Raji (cell line): Measurements from ENCODE around the gene TCEA2.

ENCODE experiments used
- POLR2A ChIP-seq: IDR thresholded peaks from 2 replicates; pipeline ENCODE4 v1.6.1; 2011; ENCODE audit warnings: low read depth, low read length, control low read depth; ENCODE audit not compliant: insufficient read depth

Gene TCEA2

DNA sequence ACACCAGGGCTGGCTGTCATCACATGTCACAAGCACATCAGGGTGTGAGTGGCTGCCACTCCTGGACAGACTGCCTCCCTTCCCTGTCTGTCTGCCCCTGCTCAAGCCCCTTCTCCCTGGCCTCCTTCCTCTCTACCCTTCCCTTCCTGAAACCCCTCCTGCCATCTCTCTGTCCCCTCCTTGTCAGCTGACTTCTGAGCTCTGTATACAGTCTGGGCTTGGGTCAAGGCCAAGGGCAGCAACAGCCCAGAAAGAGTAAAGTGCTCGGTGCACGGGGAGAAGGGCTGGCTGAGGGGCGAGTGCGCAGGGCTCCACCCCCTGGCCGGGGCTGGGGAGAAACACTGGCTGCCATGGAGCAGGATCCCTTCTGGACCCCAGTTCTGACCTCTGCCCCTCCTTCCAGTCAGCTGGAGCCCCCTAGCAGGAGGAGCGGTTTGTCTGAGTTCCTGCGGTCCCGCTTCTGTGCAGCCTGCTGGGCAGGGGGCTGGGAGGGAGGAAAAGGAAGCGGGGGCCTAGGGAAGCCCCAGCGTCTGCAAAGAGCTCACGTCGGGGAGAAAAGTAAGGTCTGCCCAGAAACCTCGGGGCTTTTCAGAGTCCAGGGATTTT, 19.2 kb downstream of the TCEA2 start:
- TF ChIP-seq POLR2A, result no peak

DNA sequence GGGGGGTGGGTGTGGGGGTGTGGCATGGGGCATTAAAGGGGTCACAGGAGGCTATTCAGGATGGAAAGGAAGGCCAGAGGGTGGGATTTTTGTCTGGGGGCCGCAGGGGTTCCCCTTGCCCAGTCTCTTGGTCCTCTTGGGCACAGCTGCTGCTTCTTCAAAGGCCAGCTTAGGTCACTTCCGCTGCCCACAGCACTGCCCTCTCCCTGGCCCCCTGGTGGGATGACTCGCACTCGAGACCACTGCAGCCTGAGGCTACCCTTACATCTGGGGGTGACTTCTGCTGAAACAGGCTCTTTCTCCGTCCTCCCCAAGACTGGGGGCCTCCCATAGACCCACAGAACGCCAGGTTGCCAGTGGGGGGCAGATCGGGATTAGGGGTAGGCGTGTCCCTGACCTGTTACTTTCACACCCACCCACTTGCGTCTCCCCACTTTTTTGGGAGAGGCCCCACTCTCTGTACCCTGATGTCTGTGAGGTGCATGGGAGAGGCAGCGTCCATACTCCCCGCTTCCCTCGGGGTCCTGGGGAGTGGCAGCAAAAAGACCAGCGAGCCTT, 19.9 kb downstream of the TCEA2 start:
- TF ChIP-seq POLR2A, result no peak

DNA sequence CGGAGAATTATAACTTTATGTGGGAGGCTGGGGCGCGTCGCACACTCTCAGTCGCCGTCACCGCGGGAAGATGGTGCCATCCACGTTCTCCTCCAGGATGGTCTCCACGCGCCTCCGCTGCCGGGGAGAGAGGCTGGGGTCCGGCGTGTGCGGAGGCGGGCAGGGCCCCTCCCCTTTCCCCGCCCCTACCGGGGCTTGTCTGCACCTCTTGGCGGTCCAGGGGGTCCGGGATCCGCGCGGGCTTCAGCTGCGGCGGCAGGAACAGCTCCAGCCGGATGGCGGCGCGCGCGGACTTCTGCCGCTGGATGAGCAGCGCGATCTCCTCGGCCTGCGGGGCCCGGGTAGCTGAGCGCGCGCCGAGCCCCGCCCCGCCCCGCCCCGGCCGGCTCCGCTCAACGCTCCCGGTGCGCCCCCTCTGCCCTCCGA, 20.4 kb downstream of the TCEA2 start:
- TF ChIP-seq POLR2A, result no peak

DNA sequence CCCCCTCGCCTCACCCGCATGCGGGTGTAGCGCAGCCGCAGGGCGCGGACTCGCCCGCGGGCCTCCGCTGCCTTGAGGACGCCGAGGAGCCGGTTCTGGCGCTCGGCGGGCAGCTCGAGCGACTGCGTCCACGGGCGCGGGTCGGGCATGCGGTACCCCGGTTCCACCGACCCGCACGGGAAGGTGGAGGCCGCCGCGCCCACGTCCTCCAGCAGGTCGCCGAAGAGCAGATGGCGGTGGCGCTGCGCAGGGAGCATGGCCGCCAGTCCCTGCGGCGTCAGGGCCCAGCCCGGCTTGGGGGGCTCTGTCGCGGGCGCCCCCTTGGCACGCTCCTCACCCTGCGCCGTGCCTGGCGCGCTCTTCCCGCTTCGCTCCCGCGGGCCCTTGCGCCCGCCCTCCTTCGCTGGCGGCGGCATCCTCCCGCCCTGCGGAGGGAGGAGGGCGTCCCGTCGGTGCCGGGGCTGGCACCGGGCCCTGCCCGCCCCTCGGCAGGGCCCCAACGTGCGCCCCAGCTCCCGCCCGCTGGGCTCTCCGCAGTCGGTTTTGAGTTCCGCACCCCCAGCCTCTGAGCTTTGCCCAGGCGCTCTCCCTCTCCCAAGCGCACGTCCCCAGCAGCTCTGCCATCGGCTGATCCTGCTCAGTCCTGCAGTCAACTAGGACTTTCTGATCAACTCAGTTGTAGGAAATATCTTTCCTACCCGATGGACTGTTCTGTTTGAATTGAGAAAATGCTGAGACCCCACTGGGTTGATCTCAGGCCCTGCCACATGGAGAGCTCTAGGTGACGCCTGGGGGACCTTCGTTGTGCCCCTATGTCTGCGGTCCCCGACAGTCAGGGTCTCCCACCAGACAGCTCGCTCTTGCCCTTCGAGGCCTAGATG, 21.0 kb downstream of the TCEA2 start, which contains the start of gene LKAAEAR1:
Gene LKAAEAR1 (minus strand): TSS at position 595 of the 881 bp plus-strand sequence. CDS start 179 bp downstream, at position 416.
- no peak for TF ChIP-seq POLR2A

DNA sequence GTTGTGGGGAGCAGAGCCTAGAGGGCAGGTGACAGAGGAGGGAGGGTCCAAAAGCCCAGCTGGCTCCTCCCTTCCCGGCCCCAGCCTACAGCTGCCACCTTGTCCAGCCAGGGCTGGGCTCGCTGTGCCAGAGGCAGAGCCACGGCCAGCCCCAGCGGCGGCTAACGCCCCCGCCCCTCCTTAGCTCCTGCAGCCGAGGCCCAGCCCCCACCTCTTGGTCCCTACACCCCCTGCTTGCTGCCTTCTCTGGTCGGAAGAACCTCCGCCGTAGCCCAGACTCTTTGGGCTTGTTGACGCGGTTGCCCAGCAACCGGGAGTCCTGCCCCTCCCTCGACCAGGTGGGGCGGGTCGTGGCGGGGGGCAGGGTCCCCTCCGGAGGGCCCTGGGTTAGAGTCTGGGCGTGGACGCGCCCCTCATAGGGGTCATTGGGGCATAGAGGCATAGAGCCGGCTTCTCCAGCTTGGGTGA, 21.7 kb downstream of the TCEA2 start:
- TF ChIP-seq POLR2A, result no peak

DNA sequence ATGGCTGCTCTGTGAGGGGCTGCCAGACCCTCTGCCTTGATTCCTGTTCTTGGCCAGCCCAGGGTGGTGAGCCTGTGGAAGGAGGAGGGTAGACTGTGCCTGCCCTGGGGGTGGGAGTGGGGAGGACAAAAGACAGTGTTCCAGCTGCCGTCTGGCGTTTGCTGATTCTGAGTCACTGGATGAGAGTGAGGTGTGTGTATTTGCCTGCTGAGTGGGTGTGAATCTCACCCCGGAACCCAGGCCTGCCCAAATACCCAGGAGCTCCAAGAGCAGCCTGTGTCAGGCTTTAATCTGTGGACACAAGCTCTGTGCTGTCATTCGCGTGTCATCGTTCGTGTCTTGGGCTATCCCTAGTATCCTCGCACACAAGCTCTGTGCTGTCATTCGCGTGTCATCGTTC, 23.8 kb downstream of the TCEA2 start:
- no peak for TF ChIP-seq POLR2A

DNA sequence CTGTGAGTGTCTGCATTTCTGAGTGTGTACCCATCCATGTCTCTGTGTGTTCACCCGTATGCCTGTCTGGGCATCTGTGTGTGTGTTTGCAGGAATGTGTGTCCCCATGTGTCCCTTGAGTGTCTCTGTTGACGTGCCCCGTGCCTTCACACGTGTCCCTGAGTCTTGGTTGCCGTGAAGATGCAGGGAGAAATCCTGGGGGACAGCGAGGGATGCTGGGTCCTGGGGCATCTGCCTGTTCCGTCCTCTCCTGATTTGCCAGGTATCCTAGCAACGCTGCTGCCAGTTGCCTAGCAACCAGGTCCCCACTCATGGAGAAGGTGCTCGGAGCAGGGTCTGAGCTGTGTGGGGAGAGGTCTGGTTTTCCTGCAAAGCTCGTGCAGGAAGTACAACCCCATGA, 27.2 kb downstream of the TCEA2 start:
- TF ChIP-seq POLR2A, result no peak

DNA sequence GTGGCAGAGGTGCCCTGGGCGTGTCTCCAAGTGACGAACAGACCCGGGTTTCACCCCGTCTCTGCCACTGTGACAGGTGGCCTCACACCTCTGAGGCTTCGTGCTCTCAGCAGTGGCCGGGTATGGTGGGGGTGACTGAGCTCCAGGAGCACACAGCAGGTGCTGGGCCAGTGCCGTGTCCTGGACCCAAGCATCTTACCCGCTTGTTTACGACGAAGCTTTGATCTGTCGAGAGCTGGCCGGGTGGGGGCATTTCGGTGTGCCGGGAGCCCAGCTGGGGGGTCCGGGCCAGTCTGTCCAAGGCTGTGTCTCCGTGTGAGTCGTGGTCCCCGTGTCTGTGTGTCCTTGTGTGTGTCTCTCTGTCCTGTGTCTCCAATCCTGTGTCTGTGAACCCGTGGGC, 28.3 kb downstream of the TCEA2 start:
- TF ChIP-seq POLR2A, result no peak

DNA sequence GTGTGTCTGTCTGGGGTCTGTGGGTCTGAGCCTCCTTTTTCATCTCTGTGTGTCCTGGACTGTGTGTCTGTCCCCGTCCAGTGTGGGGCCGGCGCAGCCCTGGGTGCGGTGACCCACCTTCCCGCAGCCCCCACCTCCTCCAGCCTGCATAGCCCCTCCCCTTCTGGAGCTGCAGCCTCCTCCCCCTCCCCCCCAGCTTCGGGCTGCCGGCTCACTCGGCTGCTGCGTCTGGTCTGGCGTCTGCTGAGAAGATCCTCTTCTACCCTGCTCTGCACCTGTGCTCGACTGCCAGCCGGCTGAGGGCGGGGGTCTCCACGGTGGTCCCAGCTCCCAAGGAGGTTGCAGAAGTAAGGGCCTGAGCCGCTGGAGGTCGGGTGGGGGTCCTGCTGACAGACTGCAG, 28.8 kb downstream of the TCEA2 start:
- no peak for TF ChIP-seq POLR2A

DNA sequence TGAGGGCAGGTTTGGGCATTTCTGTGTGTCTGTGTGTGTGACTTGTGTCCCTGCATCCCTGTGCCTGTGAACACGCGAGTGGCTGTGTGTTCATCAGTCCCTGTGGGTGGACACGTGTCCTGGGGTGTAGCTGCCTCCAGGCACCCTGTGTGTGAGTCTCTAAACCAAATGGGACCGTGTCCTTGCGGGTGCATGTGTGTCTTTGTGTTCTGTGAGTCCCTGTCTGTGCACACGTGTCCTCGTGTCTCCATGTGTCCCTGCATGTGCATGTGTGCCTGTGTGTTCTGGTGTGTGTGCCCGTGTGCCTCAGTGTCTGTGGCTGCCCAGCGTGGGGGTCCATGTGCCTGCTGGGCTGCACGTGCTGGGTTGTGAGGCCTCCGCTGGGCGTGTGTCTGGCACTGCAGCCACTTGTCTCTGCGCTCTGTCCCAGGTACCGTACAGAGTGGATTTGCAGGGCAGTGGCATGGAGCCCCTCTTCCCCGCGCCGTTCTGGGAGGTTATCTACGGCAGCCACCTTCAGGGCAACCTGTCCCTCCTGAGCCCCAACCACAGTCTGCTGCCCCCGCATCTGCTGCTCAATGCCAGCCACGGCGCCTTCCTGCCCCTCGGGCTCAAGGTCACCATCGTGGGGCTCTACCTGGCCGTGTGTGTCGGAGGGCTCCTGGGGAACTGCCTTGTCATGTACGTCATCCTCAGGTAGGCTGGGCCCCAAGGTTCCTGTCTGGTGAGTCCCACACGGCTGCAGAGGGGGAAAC, 29.4 kb downstream of the TCEA2 start:
- TF ChIP-seq POLR2A, result no peak

DNA sequence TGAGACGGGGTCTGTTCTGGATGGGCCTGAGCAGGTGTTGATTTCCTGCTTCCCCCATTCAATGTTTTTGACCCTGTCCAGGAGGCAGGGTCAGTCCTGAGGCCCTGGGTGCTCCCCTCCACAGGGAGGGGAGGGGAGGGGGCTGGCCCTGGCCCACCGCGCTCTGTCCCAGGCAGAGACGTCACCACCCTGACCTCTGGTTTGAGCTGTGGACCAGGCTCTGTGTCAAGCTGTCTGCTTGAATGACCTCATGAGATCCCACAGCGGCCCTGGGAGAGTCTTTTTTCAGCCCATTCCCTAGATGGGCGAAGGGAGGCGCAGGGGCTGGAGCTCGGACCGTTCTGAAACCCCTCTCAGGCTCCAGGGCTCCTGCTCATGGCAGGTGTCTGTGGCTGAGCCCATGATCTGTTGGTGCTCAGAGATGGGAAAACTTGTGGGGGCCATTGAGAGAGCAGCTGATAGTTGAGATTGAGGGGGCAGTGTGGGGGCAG, 30.1 kb downstream of the TCEA2 start:
- TF ChIP-seq POLR2A, result no peak

DNA sequence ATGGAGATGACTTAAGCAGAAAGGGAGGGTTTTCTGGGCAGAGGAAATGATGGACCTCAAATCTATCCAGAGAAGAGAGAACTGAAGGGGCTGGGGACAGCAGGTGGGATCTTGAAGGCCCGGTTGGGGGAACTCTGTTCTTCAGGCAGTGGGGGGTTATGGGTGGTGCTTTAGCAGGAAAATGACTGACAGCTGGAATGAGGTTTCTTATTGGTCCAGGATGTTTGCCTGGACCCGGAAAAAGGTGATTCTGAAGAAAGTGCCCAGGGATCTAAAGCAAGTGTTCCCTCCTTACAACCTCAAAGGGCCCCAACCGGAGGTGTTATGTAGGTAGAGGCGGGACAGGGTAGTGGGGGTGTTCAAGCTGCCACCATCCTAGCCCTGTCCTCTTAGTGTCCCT, 32.5 kb downstream of the TCEA2 start:
- no peak for TF ChIP-seq POLR2A

DNA sequence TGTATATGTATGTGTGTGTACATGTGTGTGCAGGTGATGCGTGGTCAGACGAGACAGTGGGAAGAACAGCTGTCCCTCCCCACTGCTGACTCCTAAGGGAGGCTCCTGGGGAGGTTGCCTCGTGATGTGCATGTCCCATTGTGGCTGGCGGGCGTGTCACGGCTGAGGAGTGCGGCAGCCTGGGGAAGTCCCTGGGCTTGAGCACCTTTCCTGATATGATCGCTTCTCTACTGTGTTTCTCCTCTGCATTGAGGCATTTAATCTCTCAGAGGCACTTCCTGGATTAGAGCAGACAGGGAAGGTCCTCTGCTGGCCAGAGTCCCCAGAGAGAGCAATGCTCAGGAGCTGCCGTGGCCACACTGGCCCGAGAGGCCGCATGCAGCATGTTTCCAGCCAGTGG, 32.9 kb downstream of the TCEA2 start:
- no peak for TF ChIP-seq POLR2A

DNA sequence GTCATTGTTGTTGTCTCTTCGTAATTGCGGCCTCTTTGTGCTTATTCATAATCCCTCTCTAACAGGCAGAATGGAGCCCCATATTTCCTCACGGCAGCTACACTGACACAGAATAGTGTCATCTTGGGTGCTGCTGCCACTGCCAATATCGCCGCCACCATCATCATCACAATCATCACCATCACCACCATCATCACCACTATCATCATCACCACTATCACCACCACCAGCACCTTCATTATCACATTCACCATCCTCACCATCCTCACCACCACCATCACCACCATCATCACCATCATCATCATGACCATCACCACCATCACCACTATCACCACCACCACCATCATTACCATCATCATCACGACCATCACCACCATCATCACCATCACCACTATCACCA, 33.5 kb downstream of the TCEA2 start:
- TF ChIP-seq POLR2A, result no peak

DNA sequence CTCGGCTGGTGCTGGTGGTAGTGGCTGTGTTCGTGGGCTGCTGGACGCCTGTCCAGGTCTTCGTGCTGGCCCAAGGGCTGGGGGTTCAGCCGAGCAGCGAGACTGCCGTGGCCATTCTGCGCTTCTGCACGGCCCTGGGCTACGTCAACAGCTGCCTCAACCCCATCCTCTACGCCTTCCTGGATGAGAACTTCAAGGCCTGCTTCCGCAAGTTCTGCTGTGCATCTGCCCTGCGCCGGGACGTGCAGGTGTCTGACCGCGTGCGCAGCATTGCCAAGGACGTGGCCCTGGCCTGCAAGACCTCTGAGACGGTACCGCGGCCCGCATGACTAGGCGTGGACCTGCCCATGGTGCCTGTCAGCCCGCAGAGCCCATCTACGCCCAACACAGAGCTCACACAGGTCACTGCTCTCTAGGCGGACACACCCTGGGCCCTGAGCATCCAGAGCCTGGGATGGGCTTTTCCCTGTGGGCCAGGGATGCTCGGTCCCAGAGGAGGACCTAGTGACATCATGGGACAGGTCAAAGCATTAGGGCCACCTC, 35.5 kb downstream of the TCEA2 start:
- TF ChIP-seq POLR2A, result no peak

DNA sequence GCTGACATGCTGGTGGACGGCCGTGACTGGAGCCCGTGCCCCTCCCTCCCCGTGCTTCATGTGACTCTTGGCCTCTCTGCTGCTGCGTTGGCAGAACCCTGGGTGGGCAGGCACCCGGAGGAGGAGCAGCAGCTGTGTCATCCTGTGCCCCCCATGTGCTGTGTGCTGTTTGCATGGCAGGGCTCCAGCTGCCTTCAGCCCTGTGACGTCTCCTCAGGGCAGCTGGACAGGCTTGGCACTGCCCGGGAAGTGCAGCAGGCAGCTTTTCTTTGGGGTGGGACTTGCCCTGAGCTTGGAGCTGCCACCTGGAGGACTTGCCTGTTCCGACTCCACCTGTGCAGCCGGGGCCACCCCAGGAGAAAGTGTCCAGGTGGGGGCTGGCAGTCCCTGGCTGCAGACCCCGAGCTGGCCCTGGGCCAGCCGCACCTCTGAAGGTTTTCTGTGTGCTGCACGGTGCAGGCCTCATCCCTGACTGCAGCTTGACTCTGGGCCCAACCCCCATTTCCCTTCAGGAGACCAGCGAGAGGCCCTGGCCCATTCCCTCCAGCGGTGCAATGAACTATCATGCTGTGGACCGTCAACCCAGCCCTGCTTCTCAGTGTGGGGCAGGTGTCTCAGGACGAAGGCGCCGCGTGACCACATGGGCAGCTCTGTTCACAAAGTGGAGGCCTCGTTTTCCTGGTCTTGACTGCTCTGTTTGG, 36.2 kb downstream of the TCEA2 start:
- no peak for TF ChIP-seq POLR2A
